Testis (tissue), 2 donors: ENCODE measurements around the gene ZBTB7C.

Source experiments
- CTCF ChIP-seq, 3 experiments: fragments of 450-650 bp in 2 of 3; fragments of 200-600 bp in 1 of 3; sonication (generic) in 1 of 3; IDR thresholded peaks; one replicate each; pipeline ENCODE4 v1.5.1; 2016 to 2019; ENCODE audit warnings: antibody characterized with exemption in 3 of 3, mild to moderate bottlenecking in 2 of 3, moderate library complexity in 1 of 3
- POLR2A ChIP-seq: fragments of 450-650 bp; IDR thresholded peaks from one replicate; pipeline ENCODE4 v1.6.1; 2017; ENCODE audit warnings: antibody characterized with exemption, mild to moderate bottlenecking, moderate library complexity

GRCh38 chr18:48034651-48035555, 374.3 kb downstream of the ZBTB7C start:
- TF ChIP-seq CTCF (IDR thresholded peaks at IDR 0.05) (no peak), POLR2A (no peak)
